GM12878 (cell line): Measurements from ENCODE around the gene PTPRM. TPM values are rescaled to one million over a fixed set of nuclear protein-coding genes. Genes with fewer than 3 reads are reported as not detected.

Source experiments
- ATAC-seq: fragments of 200-7000 bp; cut with Tn5 transposase; 3 replicates; pipeline ENCODE4 v1.9.1; 2020; ENCODE audit warnings: mild to moderate bottlenecking, moderate library complexity
- BruUV-seq: library from RNA; stranded (reverse); fragments of 400-500 nt; replicated peaks from 2 replicates; lab custom pipeline; 2021; lab: Mats Ljungman, UMichigan
- CTCF ChIA-PET: fragments of 300-600 bp; sonication (Branson Sonifier 250); formaldehyde crosslinking; extraction: SDS; loops from one replicate; lab custom pipeline; 2021; ENCODE audit warnings: inconsistent platforms; lab: Yijun Ruan, JAX
- POLR2A ChIA-PET: fragments of 350-600 bp; formaldehyde crosslinking; extraction: SDS; loops from one replicate; lab custom pipeline; 2021; ENCODE audit warnings: inconsistent platforms; lab: Charles Lee
- RAD21 ChIA-PET: fragments of 300-600 bp; sonication (Branson Sonifier 250); formaldehyde crosslinking; loops from one replicate; lab custom pipeline; 2023; ENCODE audit warnings: antibody characterized with exemption; ENCODE audit not compliant: unreplicated experiment; lab: Charles Lee
- SMC1A ChIA-PET: fragments of 300-600 bp; sonication (Branson Sonifier 250); formaldehyde crosslinking; loops from one replicate; lab custom pipeline; 2023; ENCODE audit not compliant: unreplicated experiment, uncharacterized antibody; lab: Charles Lee
- DNase-seq: peaks from one replicate; pipeline ENCODE4 v3.0.0-alpha.2; 2011; ENCODE audit warnings: low read depth, low spot score
- FAIRE-seq: peaks from 3 replicates; lab custom pipeline; 2011; peaks lifted over from hg19 to GRCh38; lab: Jason Lieb, UNC
- H2AFZ ChIP-seq: 2 replicates; pipeline ENCODE4 v1.6.0; 2011; ENCODE audit warnings: low read depth, low read length, control low read depth; ENCODE audit not compliant: control insufficient read depth
- H3K27ac ChIP-seq: 2 replicates; pipeline ENCODE4 v1.5.1; 2011; ENCODE audit warnings: control low read depth; ENCODE audit not compliant: control insufficient read depth, insufficient read depth
- H3K27me3 ChIP-seq, 2 experiments: replicated peaks in 1 of 2; 2 replicates each; pipeline versions ENCODE4 v1.6.0 to v1.6.1; 2011; ENCODE audit warnings: low read length in 1 of 2; ENCODE audit not compliant: control insufficient read depth in 2 of 2, insufficient read depth in 2 of 2
- H3K36me3 ChIP-seq, 2 experiments: 2 replicates each; pipeline ENCODE4 v1.5.1; 2011; ENCODE audit warnings: low read length in 1 of 2; ENCODE audit not compliant: control insufficient read depth in 2 of 2, insufficient read depth in 2 of 2
- H3K4me1 ChIP-seq: 2 replicates; pipeline ENCODE4 v1.6.1; 2011; ENCODE audit warnings: mild to moderate bottlenecking, low read length, moderate library complexity, mixed read lengths; ENCODE audit not compliant: control insufficient read depth, insufficient read depth
- H3K4me2 ChIP-seq: 2 replicates; pipeline ENCODE4 v1.6.0; 2011; ENCODE audit warnings: control low read depth; ENCODE audit not compliant: control insufficient read depth, insufficient read depth
- H3K4me3 ChIP-seq: fragments of 200-600 bp; sonication (generic); 2 replicates; pipeline ENCODE4 v1.5.1; 2016
- H3K79me2 ChIP-seq: 2 replicates; pipeline ENCODE4 v1.6.0; 2011; ENCODE audit warnings: low read length; ENCODE audit not compliant: control insufficient read depth, insufficient read depth
- H3K9ac ChIP-seq: 2 replicates; pipeline ENCODE4 v1.8.0; 2011; ENCODE audit warnings: low read length, control low read depth, mixed read lengths; ENCODE audit not compliant: control insufficient read depth, insufficient read depth
- H3K9me3 ChIP-seq: replicated peaks from 3 replicates; pipeline ENCODE4 v1.5.1; 2011; ENCODE audit warnings: mild to moderate bottlenecking, low read length; ENCODE audit not compliant: control insufficient read depth, insufficient read depth
- H4K20me1 ChIP-seq: 2 replicates; pipeline ENCODE4 v1.6.0; 2011; ENCODE audit not compliant: control insufficient read depth, insufficient read depth
- KDM1A ChIP-seq: fragments of 200-600 bp; sonication (generic); IDR thresholded peaks from 2 replicates; pipeline ENCODE4 v1.6.1; 2016; ENCODE audit warnings: borderline replicate concordance
- SREBF2 ChIP-seq: IDR thresholded peaks from 2 replicates; pipeline ENCODE4 v1.6.1; 2012; ENCODE audit warnings: mild to moderate bottlenecking, low read length
- TCF3 ChIP-seq: IDR thresholded peaks from 2 replicates; pipeline ENCODE4 v1.6.1; 2012; ENCODE audit warnings: low read depth, mild to moderate bottlenecking, low read length, borderline replicate concordance; ENCODE audit not compliant: insufficient read depth
- WGBS: methylation state at CpG from one replicate; pipeline ENCODE4 v1.1.6; 2016; ENCODE audit warnings: low lambda C conversion rate; ENCODE audit not compliant: insufficient replicate concordance, insufficient coverage; ENCODE audit errors: missing lambda C conversion rate; 5-methylcytosine and 5-hydroxymethylcytosine counted together
- in situ Hi-C: fragments of 300-500 bp; cut with MboI; formaldehyde crosslinking; loops from 9 replicates; pipeline ENCODE4 v1.14.3; 2018; ENCODE audit warnings: mixed read lengths
- intact Hi-C: fragments of 100-400 bp; cut with micrococcal nuclease; formaldehyde crosslinking; loops from one replicate; pipeline ENCODE4 v1.14.2; 2022; ENCODE audit not compliant: unreplicated experiment
- polyA plus RNA-seq, 11 experiments: library from polyadenylated mRNA; depleted of rRNA in 4 of 11; unstranded in 6 of 11; stranded (reverse) in 5 of 11; fragments of >200 nt; fragmentation: Nextera tagmentation in 4 of 11; fragmentation: Illumina TruSeq in 1 of 11; extraction: Ambion mirVana in 4 of 11; extraction: Trizol in 1 of 11; gene quantifications; 1 replicate in 1 of 11; 2 replicates in 10 of 11; pipeline versions ENCODE4 v1.2.1 to v1.2.3, GENCODE V29; 2011 to 2016; ENCODE audit warnings: inconsistent platforms in 2 of 11, missing spikeins in 2 of 11, low read depth in 1 of 11
- total RNA-seq, 4 experiments: library from RNA; depleted of rRNA in 3 of 4; stranded (reverse); fragments of >200 nt in 3 of 4; fragmentation: Illumina TruSeq in 1 of 4; extraction: Trizol in 1 of 4; gene quantifications; 2 replicates each; pipeline versions ENCODE4 v1.2.1 to v1.2.3, GENCODE V29; 2013 to 2021
- TF ChIP-seq, protein P1 (sequence below): fragments of 450-650 bp; IDR thresholded peaks from 2 replicates; pipeline ENCODE4 v1.6.1; 2017; ENCODE audit warnings: mild to moderate bottlenecking, moderate library complexity

Gene PTPRM
- total and polyA plus RNA-seq, 10 of the 15 experiments (the other 5 are each of a cell fraction or from before 2014, with no cell fraction given), result 0.07 to 22.6 (median 0.60) TPM

DNA sequence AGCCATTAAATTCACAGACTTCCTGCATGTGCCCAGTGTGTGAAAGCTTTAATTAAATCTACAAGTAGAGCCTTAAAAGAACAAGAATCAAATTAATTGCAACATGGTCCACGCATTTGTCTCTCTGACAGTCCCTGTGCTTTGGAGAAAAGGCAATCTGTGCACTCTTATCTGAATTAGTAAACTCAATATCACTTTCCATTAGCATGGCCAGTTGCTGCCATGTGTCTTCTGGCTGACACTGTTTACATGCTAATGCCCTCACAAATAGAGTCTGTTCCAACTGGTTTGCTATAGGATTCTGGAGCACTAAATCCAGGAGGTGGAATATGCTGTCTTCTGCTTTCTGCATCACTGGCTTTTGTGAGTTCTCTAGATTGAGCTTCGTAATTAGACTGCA lies 607.7 kb downstream of the PTPRM start:
- TF ChIP-seq SREBF2, result no peak
- TF ChIP-seq, protein P1, sequence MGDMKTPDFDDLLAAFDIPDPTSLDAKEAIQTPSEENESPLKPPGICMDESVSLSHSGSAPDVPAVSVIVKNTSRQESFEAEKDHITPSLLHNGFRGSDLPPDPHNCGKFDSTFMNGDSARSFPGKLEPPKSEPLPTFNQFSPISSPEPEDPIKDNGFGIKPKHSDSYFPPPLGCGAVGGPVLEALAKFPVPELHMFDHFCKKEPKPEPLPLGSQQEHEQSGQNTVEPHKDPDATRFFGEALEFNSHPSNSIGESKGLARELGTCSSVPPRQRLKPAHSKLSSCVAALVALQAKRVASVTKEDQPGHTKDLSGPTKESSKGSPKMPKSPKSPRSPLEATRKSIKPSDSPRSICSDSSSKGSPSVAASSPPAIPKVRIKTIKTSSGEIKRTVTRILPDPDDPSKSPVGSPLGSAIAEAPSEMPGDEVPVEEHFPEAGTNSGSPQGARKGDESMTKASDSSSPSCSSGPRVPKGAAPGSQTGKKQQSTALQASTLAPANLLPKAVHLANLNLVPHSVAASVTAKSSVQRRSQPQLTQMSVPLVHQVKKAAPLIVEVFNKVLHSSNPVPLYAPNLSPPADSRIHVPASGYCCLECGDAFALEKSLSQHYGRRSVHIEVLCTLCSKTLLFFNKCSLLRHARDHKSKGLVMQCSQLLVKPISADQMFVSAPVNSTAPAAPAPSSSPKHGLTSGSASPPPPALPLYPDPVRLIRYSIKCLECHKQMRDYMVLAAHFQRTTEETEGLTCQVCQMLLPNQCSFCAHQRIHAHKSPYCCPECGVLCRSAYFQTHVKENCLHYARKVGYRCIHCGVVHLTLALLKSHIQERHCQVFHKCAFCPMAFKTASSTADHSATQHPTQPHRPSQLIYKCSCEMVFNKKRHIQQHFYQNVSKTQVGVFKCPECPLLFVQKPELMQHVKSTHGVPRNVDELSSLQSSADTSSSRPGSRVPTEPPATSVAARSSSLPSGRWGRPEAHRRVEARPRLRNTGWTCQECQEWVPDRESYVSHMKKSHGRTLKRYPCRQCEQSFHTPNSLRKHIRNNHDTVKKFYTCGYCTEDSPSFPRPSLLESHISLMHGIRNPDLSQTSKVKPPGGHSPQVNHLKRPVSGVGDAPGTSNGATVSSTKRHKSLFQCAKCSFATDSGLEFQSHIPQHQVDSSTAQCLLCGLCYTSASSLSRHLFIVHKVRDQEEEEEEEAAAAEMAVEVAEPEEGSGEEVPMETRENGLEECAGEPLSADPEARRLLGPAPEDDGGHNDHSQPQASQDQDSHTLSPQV, result no peak
- TF ChIP-seq TCF3, result no peak
- no peak for TF ChIP-seq KDM1A
- TF ChIP-seq, all 136 proteins: peak for 0
- Histone ChIP-seq H3K4me1 (no peaks in the 10 kb centered on the region), H3K9me3 (no peaks in the 10 kb centered on the region), H3K4me3 (no peak overlapping the region), H3K27me3 (no peaks in the 10 kb centered on the region; a peak in 1 of 4 replicates), H2AFZ (no peak overlapping the region), H4K20me1 (no peaks in the 10 kb centered on the region), H3K36me3 (no peaks in the 10 kb centered on the region), H3K4me2 (no peak overlapping the region), H3K27ac (no peak overlapping the region), H3K9ac (no peak overlapping the region), H3K79me2 (no peaks in the 10 kb centered on the region)
- DNase-seq, result no peak
- FAIRE-seq, result no peak
- 2% methylated on average over 2 of the region's 2 CpGs for WGBS
- ChIA-PET CTCF (interaction anchor here (1.0 kb wide), 1 partner anchor 13 kb away, joined by 3 read pairs; no protein-coding TSS in a partner anchor), SMC1A (no interaction called here), RAD21 (no interaction called here), POLR2A (no interaction called here)
- BruUV-seq, result no TSS peak
- no peak for ATAC-seq
- in situ Hi-C loops, result no loop called here
- intact Hi-C loops, result no loop called here
